Measurements from ENCODE around the gene PLEKHG4.

The PLEKHG4 gene

DNA sequence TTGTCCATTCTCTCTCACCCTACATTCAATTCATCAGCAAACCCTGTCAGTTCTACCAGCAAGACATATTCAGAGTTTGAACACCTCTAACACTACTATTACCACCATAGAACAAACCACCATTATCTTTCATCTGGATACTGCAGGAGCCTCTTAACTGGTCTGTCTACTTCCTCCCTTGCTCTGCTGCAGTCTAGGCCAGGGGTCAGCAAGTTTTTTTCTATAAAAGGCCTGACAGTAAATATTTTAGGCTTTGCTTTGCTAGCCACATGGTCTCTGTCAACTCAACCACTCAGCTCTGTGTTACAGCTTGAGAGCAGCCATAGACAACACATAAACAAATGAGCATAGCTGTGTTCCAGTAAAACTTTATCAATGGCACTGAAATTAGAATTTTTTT lies 33.4 kb downstream of the PLEKHG4 start:
- TF ChIP-seq, protein P1, sequence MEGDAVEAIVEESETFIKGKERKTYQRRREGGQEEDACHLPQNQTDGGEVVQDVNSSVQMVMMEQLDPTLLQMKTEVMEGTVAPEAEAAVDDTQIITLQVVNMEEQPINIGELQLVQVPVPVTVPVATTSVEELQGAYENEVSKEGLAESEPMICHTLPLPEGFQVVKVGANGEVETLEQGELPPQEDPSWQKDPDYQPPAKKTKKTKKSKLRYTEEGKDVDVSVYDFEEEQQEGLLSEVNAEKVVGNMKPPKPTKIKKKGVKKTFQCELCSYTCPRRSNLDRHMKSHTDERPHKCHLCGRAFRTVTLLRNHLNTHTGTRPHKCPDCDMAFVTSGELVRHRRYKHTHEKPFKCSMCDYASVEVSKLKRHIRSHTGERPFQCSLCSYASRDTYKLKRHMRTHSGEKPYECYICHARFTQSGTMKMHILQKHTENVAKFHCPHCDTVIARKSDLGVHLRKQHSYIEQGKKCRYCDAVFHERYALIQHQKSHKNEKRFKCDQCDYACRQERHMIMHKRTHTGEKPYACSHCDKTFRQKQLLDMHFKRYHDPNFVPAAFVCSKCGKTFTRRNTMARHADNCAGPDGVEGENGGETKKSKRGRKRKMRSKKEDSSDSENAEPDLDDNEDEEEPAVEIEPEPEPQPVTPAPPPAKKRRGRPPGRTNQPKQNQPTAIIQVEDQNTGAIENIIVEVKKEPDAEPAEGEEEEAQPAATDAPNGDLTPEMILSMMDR (IDR thresholded peaks at IDR 0.05) = no peak

DNA sequence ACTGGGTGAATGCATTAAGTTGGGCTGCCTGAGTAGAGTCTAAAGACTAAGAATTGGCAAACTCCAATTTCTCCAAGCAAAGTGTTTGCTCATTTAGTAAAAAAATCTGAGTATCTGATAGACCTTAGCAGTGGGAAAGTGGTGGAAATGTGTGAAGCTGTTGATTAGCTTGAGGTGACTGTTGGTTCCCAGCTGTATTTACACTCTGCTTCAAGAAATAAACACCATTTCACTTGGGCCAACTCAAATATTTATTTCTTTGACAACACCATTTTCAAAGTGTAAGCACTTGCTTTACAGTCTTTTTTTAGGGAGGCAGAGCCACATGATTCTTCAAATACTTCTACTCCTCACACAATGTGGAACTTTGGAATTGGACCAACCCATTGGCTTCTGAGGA lies 38.5 kb downstream of the PLEKHG4 start:
- TF ChIP-seq, protein P1 (IDR thresholded peaks at IDR 0.05) = no peak

DNA sequence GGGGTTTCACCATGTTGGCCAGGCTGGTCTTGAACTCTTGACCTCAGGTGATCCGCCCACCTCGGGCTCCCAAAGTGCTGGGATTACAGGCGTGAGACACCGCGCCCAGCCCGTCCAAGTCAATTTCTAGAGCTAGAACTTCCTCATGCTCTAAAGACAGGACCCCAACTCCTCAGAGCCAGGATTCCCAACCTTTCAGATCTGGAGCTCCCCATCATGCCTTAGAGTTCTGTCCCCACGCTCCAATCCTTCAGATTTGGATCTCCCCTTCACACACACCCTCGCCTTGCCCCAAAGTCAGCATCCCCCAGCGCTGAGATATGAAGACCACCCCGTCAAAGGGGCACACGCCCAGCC lies 46.8 kb downstream of the PLEKHG4 start:
- TF ChIP-seq, protein P1 (IDR thresholded peaks at IDR 0.05) = no peak

DNA sequence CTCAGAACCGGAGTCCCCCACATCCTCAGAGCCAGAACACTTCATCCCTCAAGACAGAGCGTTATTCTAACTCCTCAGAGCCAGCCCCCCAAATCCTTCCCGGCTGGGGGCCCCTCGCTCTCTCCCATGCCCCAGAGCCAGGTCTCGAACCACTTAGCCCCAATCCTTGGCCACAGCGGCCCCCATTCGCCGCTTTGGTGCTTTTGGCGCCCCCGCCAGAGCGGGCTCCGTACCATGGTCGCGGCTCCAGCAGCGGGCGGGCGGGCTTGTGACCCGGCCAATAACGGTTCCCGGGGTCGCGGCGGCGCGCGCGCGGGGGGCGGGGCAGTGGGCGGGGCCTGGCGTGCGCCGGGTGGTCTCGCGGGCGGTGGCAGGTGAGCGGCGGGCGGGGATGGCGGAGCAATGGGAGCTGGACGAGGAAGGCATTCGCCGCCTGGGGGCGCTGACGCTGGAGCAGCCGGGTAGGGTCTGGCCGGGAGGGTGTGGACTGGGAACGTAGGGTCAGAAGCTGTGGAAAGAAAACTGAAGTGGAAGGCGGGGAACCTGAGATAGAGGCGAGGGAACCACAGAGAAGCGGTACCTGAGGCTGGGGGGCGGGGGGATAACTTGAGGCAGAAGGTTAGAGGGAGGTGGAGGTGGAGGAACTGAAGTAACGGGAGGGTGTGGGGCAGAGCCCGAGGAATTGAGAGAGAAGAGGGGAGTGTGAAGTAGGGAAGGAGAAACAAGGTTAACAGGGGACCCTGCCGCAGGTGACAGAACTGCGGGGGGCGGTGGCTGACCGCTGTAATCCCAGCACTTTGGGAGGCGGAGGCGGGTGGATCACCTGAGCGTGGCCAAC lies 47.4 kb downstream of the PLEKHG4 start, which contains the start of the genes KCTD19 and LRRC36:
TSS of gene KCTD19 (minus strand) at position 270 of the 838 bp plus-strand sequence. CDS start at position 236, 34 bp downstream.
TSS of gene LRRC36 (plus strand) at position 344 of the 838 bp plus-strand sequence. CDS start at position 392, 48 bp downstream.
- TF ChIP-seq, protein P1 (IDR thresholded peaks at IDR 0.05) = no peak

DNA sequence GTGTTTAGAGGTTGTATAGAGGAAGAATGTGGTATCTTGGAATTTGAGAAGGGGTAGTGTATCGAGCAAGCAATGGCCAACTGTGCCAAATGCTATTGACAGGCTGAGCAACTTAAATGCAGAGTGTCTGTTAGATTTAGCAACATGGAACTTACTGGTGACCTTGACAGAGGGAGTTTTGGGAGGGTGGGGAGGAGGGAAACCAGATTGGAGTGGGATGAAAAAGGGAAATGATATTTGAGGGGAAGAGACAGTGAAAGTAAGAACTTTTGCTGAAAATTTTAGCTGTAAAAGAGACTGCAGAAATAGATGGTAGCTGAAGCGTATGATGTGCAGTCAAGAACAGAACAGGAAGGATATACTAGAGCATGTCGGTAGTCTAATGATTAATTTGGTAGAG lies 48.4 kb downstream of the PLEKHG4 start:
- TF ChIP-seq, protein P1 (IDR thresholded peaks at IDR 0.05) = no peak

DNA sequence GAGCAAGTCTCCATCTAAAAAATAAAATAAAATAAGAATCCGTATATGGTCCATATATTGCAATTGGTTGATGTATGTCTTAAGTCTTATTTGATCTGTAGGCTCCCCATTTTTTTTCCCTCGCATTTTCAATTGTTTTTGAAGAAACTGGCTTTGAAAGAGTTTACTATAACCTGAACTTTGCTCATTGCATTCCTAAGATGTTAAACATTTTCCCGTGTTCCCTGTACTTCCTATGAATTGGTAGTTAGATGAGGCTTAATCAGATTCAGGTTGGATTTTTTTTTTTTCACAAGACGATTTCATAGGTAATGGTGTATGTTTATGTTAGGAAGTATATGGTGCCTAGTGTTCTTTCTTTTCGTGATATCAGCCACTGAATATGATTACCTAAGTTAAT lies 50.6 kb downstream of the PLEKHG4 start:
- TF ChIP-seq, protein P1 (IDR thresholded peaks at IDR 0.05) = no peak

DNA sequence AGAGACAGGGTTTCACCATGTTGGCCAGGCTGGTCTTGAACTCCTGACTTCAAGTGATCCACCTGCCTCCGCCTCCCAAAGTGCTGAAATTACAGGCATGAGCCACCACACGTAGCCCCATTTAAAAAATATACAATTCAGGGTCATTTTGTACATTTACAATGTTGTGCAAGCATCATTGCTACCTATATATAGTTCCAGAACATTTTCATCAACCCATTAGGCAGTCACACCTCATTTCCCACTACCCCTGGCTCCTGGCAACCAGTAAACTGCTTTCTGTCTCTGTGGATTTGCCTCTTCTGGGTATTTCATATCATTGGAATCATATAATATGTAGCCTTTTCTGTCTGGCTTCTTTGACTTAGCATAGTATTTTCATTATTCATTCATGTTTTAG lies 54.0 kb downstream of the PLEKHG4 start:
- TF ChIP-seq, protein P1 (IDR thresholded peaks at IDR 0.05) = no peak

Measured in LNCAP (cell line).